ENCODE measurements around the gene CEP43. TPM values are rescaled to one million over a fixed set of nuclear protein-coding genes. Genes with fewer than 3 reads are reported as not detected.

The CEP43 gene
- total and polyA plus RNA-seq, 10 donors = 9.0 to 21.8 (median 14.3) TPM

DNA sequence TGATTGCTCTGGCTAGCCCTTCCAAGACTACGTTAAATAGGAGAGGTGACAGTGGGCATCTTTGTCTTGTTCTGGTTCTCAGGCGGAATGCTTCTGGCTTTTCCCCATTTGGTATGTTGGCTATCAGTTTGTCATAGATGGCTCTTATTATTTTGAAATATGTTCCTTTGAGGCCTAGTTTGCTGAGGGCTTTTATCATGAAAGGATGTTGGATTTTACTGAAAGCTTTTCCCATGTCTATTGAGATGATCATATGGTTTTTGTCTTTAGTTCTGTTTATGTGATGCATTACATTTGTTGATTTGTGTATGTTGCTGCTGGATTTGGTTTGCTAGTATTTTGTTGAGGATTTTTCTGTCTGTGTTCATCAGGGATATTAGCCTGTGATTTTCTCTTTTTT, 32.9 kb upstream of the CEP43 start:
- intact Hi-C loops (cut with DNase I; ENCODE audit: low total_unique reads) = no loop called here
- H3K36me3 ChIP-seq = no peaks in the 10 kb centered on the region
- DNase-seq = no peak
- H3K27ac ChIP-seq = no peak overlapping the region
- peaks cover 0 to 15% (median 3%) of the 10 kb centered on the region in 6 donors for H3K4me1 ChIP-seq
- H3K27me3 ChIP-seq (replicated peaks in 1 of 7) = no peaks in the 10 kb centered on the region
- no peak for TF ChIP-seq POLR2AphosphoS5 (IDR thresholded peaks at IDR 0.05)
- TF ChIP-seq, protein P1, sequence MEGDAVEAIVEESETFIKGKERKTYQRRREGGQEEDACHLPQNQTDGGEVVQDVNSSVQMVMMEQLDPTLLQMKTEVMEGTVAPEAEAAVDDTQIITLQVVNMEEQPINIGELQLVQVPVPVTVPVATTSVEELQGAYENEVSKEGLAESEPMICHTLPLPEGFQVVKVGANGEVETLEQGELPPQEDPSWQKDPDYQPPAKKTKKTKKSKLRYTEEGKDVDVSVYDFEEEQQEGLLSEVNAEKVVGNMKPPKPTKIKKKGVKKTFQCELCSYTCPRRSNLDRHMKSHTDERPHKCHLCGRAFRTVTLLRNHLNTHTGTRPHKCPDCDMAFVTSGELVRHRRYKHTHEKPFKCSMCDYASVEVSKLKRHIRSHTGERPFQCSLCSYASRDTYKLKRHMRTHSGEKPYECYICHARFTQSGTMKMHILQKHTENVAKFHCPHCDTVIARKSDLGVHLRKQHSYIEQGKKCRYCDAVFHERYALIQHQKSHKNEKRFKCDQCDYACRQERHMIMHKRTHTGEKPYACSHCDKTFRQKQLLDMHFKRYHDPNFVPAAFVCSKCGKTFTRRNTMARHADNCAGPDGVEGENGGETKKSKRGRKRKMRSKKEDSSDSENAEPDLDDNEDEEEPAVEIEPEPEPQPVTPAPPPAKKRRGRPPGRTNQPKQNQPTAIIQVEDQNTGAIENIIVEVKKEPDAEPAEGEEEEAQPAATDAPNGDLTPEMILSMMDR (IDR thresholded peaks at IDR 0.05 in 8 of 11, conservative IDR thresholded peaks at IDR 0.05 in 3 of 11) = no peak
- TF ChIP-seq POLR2A (IDR thresholded peaks at IDR 0.05) = no peak
- peaks cover 0 to 6% (median 0%) of the 10 kb centered on the region in 8 donors for H3K9me3 ChIP-seq
- no peak overlapping the region for H3K4me3 ChIP-seq
- 97 to 99% (median 98%) methylated on average over 2 of the region's 2 CpGs for WGBS, 5 donors

DNA sequence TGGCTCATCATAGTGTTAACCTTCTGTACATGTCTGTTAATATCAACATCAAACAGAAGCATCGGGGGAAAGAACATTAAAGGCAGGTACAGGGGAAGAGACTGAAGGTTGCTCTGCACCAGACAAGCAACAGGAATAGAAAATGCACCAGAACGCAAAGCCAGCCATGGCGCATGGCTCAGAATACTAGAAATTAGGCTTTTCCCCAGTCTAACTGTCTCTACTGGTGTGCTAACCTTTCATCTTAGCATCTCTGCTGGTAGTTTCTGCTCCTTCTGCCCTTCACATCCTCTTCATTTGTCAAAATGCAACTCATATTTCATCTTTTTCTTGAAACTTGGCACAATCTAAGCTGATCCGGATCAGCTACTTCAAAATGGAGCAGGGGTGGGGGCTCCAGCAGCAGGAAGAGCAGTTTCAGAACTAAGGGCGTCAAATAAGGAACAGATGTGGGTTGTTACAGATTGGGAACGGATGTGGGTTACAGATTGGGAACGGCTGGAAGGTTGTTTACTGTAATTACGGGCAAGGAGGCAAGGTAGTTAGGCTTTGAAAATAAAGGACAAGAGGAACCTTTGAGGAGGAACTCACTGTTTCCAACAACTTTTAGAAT, 29.7 kb upstream of the CEP43 start:
- no peaks in the 10 kb centered on the region for H3K36me3 ChIP-seq

DNA sequence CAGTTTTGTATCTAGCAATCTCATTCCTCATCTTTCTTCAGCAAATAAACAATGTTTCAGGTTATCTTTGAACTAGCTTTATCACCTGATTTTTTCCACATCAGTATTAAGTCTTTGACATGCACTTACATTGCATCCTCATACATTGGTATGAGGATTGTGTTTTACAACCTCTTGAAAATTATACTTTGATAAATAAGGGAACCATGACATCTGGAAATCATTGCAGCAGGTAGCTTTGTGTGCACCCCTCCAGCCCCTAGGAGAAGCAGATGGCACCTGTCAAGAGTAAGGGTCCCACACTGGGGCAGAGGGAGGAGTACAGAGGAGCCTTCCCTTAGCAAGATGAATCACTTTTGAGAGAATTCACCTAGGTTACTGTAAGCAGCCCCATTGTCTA, 29.1 kb upstream of the CEP43 start:
- Histone ChIP-seq H3K9me3 (no peaks in the 10 kb centered on the region), H3K27me3 (replicated peaks in 1 of 7) (no peaks in the 10 kb centered on the region), H3K4me3 (peak overlapping the region in 1 of 8 donors; percentile 14), H3K36me3 (no peaks in the 10 kb centered on the region), H3K27ac (peak overlapping the region in 2 of 8 donors; percentile 54 to 76), H3K4me1 (peaks cover 0 to 15% (median 3%) of the 10 kb centered on the region in 6 donors)
- intact Hi-C loops (cut with DNase I; ENCODE audit: low total_unique reads) = no loop called here
- TF ChIP-seq POLR2AphosphoS5 (IDR thresholded peaks at IDR 0.05) (no peak), POLR2A (IDR thresholded peaks at IDR 0.05) (no peak)
- TF ChIP-seq, protein P1 (IDR thresholded peaks at IDR 0.05 in 8 of 11, conservative IDR thresholded peaks at IDR 0.05 in 3 of 11) = no peak
- DNase-seq = no peak

More for the DNA sequence above, 29.7 kb upstream of the CEP43 start:
- Histone ChIP-seq H3K27ac (peak overlapping the region in 5 of 8 donors; percentile 16 to 76 (median 36)), H3K27me3 (replicated peaks in 1 of 7) (no peaks in the 10 kb centered on the region), H3K4me3 (peak overlapping the region in 1 of 8 donors; percentile 14), H3K4me1 (peaks cover 0 to 15% (median 3%) of the 10 kb centered on the region in 6 donors), H3K9me3 (no peaks in the 10 kb centered on the region)
- intact Hi-C loops (cut with DNase I; ENCODE audit: low total_unique reads) = no loop called here
- 37 to 64% (median 49%) methylated on average over 8 of the region's 8 CpGs for WGBS, 5 donors
- no peak for DNase-seq
- TF ChIP-seq POLR2A (IDR thresholded peaks at IDR 0.05) = no peak
- no peak for TF ChIP-seq POLR2AphosphoS5 (IDR thresholded peaks at IDR 0.05)
- TF ChIP-seq, protein P1 (IDR thresholded peaks at IDR 0.05 in 8 of 11, conservative IDR thresholded peaks at IDR 0.05 in 3 of 11) = no peak

DNA sequence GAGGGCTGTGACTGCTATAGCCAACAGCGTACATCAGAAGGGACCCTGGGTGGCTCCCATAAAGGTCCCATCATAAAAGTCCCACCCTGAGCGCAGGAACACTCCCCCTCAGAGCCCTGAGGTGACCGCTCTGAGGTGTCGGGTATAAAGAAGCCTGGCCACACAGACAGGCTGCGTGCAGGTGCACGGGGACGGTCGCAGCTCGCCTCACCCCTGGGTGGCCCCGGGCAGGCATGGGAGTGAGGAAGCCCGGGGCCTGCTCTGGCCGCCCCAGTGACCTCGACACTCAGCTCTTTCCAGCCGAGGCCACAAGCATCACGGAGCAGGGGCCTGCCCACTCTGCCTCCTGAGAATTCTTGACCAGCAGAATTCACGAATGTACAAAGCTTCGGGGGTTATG, 28.4 kb upstream of the CEP43 start:
- intact Hi-C loops (cut with DNase I; ENCODE audit: low total_unique reads) = no loop called here

More for the DNA sequence above, 28.4 kb upstream of the CEP43 start:
- Histone ChIP-seq H3K4me3 (no peak overlapping the region), H3K4me1 (peaks cover 0 to 15% (median 3%) of the 10 kb centered on the region in 6 donors), H3K27me3 (replicated peaks in 1 of 7) (no peaks in the 10 kb centered on the region), H3K27ac (peak overlapping the region in 1 of 8 donors; percentile 76), H3K36me3 (no peaks in the 10 kb centered on the region), H3K9me3 (no peaks in the 10 kb centered on the region)
- WGBS, 5 donors = 89 to 98% (median 92%) methylated on average over 15 to 17 of the region's 17 CpGs
- DNase-seq = no peak
- TF ChIP-seq, protein P1 (IDR thresholded peaks at IDR 0.05 in 8 of 11, conservative IDR thresholded peaks at IDR 0.05 in 3 of 11) = no peak
- no peak for TF ChIP-seq POLR2AphosphoS5 (IDR thresholded peaks at IDR 0.05)
- TF ChIP-seq POLR2A (IDR thresholded peaks at IDR 0.05) = no peak

Measured in spleen (tissue), 11 donors.